Embryonic facial prominence (tissue), 1 donor: ENCODE results near the gene FOXK1.
A peak's percentile ranks its signal among the peaks of the same experiment; 100 is the strongest.

ENCODE experiments used
- DNase-seq: peaks from one replicate; pipeline ENCODE4 v3.0.0-alpha.2; 2016; ENCODE audit errors: extremely low spot score

Gene FOXK1

DNA sequence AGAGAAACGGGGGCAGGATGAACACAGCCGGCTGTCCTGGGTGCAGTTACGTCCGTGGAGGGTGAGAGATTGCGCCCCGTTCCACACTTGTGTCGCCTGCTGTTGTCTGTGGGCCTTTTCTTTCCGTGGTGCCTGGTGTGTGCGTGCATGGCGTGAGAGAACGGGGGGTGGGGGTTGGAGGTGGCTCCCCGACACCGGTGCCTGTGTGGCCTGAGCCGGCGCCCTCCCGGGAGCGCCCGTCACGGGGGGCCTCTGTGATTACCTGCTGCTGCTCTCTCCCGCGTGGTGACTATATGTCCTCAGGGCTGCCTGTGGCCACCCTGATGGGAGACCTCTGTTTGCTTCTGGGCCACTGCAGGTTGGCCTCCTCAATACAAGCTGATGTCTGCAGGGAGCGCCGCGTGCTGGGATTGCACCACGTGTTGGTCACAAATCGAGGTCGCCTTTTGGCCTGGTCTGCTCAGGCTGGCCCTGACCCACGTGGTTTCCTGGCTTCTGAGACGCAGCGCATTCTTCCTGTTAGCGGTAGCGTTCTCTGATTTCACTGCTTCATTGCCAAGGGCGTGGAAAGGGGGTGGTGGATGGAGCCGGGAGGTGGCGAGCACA, 82.4 kb downstream of the FOXK1 start:
- DNase-seq, result no peak

DNA sequence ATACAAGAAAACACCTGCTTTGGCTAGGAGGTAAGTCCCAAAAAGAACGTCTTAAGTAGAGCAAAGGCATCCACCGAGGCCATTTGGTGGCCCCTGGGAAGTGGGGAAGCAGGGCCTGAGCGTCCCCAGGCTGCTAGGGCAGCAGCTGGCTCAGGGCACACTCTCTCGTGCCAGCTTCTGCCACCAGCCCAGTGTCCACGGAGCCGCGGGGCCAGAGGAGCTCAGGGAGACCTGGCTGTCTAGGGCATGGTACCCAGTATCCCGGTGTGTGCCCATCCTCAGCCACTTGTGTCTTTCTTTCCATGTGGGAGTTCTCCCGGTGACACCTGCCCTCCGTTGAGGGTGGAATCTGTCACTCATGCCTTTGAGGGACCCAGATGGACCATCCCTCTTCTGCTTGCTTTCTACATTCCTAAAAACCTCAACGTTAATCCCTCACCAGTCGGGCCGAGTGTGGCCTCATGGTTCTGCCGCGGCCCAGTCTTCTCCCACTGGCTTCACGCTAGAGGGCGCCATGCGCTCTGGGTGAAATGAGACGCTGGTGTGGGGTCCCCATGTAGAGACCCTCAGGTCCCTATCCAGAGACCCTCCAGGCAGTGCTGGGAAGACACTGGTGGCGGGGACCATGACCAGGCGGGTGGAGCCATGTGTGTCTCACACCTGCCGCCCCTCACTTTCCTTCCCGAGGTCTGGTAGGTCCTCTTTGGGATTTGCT, 83.8 kb downstream of the FOXK1 start:
- DNase-seq, result no peak

GRCh38 chr7:4766666-4767519, 84.8 kb downstream of the FOXK1 start:
- DNase-seq, result no peak

GRCh38 chr7:4768597-4769569, 86.8 kb downstream of the FOXK1 start:
- no peak for DNase-seq

- DNase-seq, result no peak
Observed at GRCh38 chr7:4769761-4770160, 87.7 kb downstream of the FOXK1 start.

- DNase-seq, result no peak
Observed at GRCh38 chr7:4770886-4771285, 88.8 kb downstream of the FOXK1 start.

- no peak for DNase-seq
Observed at GRCh38 chr7:4771737-4772136, 89.6 kb downstream of the FOXK1 start.

- DNase-seq, result no peak
Observed at GRCh38 chr7:4772306-4772705, 90.2 kb downstream of the FOXK1 start.

DNA sequence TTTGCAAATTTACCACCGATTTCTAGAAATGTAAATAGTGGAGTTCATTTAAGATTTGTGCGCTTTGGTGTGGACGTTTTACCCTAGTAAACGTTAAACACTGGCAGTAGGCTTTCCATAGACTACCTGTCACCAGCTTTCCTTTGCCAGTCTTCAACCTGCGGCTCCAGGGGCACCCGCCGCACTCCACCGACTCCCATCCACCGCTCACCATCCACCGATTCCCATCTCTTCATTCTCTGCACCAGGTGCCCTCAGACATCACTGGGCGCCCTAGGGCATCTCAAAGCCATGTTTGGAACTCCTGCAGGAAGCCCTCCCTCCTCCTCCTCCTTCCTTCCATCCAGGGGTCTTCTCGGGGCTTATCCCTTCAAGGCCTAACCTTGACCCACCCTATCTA, 91.9 kb downstream of the FOXK1 start:
- DNase-seq, result no peak

DNA sequence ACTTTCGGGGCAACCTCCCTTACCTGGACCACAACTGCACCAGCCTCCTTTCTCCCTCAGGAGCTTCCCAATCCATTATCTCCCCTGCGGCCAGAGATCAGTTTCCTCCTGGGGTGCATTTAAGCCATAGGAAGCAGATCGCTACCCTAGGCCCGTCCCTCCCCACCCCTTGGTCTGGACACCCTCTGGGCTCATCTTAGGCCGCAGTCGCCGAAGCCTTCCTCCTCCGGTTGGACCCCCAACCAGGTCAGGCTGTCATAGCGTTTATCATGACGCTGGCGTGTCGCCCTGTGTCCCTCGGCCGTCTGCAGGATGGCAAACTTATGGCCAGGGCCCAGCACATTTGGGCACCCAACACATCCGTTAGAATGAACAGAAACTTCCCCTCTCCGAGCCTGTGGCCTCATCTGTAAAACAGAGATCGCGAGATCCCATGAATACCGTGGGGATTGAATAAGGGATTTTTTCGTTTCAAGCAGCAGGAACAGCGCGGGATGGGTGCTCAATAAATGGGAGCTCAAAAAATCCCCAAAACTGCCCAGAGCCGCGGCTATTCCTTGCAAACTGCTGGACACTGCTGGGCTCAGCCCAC, 92.7 kb downstream of the FOXK1 start:
- no peak for DNase-seq

DNA sequence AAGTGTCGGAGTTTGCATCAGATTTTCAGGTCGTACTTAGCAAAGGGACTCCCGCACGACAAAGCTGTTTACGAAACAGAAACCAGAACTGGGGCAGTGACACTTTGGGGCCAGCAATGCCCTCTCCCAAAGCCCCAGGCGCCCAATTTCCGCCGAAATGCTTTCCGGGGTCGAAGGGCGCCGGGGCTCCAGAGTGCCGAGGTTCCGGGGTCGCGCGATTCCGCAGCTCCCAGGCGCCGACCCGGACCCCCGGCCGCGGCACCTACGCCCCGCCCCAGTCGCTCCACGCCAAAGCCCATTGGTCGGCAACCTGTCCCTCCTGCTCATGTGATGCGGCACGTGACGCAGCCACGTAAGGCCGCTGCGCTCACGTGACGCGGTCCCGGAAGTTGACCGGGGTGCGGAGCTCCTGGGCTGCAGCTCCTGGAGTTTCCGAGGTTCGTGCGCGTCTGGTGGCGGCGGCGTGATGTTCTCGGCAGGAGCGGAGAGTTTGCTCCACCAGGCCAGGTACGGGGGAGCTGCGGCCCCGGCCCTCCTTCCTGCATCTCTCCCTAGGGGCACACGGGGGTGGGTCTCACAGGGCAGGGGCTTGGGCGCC, 93.3 kb downstream of the FOXK1 start, which contains the start of gene AP5Z1:
Gene AP5Z1, plus strand, starts transcription at position 374 of the 598 bp plus-strand sequence. Its CDS starts 93 bp downstream, at position 467.
- peak; percentile 88 for DNase-seq

DNA sequence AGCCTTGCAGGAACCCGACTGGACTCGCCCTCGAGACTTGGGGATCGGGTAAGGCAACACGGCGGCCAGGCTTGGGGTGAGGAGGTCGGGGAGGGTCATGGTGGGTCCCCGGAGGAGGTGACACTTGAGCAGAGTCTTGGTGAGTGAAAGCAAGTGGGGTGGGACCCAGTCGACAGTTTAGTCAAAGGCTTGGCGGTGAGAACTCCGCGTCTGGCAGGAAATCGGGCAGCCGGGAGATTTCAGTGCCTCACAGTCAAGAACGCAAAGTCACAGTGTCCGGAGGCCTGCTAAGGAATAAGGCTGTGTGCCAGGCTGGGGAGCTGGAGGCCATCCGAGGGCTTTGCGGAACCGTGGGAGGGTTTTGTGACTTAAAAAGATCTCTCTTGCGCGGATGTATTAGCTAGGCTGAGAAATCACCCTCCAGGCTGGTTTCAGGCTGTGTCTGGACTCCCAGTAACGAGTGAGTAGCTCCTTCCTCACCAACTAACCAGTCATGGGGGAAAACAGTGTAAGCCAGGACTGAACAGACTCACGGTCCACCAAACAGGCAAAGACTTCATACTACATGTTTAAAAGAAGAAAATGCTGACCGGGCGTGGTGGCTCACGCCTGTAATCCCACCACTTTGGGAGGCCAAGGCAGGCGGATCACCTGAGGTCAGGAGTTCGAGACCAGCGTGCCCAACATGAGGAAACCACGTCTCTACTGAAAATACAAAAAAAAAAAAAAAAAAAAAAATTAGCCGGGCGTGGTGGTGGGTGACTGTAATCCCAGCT, 93.9 kb downstream of the FOXK1 start:
- DNase-seq, result no peak

DNA sequence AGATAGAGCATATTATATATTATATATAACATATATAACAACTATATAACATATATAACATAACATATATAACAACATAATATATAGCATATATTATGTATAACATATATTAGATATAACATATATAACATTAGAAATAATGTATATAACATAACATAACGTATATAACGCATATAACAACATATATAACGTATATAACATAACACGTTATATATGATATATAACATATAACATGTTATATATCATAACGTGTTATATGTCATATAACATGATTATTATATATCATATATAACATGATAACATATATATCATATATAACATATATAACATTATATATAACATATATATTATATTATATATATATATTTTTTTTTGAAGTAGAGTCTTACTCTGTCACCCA, 97.0 kb downstream of the FOXK1 start:
- no peak for DNase-seq

DNA sequence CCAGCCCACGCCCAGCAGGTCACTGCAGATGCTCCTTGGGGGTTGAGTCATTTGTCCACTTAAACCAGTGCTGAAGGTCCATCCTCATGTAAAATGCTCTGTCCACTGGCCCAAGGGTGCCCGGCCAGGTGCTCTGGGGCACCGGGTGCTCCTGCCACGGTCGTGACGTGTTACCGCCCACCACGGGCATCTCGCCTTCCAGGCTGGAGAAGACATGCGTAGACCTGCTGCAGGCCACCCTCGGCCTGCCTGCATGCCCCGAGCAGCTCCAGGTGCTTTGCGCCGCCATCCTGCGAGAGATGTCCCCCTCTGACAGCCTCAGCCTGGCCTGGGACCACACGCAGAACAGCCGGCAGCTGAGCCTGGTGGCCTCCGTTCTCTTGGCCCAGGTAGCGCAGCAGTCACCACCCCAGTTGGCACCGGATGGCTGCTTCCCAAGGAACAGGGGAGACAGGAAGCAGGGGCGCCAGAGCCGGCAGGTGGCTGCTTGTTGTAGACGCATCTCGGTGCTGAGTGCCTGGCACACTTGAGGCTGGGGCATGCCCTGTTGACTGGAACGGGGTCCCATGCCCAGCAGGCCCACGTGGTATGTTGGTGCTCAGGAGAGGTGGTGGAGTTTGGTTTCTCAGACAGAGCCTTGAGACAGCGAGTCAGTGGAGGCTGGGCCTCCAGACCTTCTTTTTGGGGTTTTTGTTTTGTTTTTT, 99.4 kb downstream of the FOXK1 start:
- no peak for DNase-seq

DNA sequence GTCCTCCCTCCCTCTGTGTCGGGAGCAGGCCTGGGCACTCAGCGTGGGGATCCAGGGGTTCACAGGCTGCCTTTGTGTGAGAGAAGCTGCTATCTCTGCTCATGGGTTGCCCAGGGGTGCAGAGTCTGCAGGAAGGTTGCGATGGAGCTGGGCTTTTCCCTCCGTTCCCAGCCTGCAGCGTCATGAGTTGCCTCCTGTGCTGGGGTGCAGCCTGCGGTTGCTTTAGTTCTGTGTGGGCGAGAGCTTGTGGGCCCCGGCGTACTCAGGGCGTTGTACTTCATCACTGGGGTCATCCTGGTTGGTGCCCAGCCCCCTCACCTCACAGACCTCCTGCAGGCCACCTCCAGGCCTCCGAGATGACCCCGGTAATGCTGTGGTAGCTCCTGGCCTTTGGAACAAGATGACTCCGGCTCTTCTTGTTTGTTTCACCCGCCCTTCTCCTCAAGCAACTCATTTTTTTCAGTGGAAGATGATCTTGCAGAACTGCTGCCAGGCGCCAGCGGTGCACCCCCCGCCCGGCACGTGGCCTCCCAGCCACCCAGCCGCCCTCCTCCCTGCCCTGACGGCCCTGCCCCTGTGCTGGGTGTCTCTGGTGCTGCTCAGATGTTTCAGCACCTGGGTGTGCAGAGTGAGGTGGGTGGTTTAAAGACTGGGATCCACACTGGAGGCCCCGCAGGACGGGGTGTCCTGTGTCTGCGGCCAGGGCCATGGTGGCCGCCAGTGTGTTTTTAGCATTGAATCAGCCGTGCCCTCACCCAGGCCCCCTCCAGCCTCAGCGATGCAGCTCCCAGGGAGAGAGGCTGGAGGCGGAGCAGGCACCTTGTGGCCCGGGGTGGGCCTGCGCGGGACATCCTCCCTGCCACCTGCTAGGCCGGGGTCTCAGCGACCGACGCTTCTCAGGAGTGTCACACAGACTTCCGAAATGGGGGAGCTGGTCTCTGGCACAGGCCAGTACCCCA, 100.5 kb downstream of the FOXK1 start:
- DNase-seq, result no peak

DNA sequence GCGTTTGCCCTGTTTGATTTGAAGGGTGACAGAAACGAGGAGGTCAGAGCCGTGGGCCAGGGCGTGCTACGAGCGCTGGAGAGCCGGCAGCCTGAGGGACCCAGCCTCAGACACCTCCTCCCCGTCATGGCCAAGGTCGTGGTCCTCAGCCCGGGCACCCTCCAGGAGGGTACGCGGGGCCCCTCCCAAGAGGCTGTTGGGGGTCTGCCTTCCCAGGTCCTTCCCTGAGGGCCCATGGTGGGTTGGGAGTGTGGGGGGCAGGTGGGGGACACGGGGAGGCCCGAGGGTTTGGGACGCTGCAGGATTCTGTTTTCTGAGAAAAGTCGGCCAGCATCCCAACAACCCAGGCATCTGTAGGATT, 101.2 kb downstream of the FOXK1 start:
- no peak for DNase-seq

DNA sequence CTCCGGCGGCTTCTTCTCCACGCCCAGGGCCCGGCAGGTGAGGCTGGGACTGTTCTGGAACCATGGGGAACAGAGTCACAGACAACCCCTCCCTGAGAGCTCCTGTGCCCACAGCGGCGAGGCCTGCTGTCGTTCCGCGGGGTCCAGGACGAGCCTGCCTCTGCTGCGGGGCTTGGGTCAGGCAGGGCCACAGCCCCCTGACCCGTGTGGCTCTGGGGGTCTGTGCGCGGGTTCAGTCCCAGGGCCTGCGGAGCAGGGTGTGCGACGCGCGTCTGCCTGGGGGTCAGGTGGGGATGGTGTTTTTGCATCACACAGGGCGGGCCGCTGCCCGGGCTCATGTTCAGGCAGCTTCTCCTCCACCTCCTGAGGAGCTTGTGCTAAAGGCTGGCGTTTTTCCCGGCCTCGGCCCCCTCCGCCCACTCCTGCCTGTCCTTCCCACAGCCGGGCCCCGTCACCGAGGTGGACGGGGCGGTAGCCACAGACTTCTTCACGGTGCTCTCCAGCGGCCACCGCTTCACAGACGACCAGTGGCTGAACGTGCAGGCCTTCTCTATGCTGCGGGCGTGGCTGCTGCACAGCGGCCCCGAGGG, 101.8 kb downstream of the FOXK1 start:
- DNase-seq, result no peak

DNA sequence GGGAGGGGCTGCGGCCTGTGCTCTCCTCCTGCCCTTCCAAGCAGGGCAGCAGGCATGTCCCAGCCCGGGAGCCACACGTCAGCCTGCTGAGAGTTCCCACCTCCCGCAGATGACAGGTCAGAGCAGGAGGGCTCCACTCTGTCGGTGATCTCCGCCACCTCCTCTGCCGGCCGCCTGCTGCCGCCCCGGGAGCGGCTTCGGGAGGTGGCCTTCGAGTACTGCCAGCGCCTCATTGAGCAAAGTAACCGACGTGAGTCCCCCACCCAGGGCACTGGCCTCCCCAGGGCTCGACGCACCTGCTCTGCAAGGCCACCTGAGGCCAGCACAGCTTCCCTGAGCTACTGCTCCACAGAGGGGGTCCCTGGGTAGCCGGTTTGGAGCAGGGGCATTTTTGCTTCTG, 102.7 kb downstream of the FOXK1 start:
- no peak for DNase-seq
